Heart left ventricle (tissue), 13 donors: ENCODE data around the gene GAPDH.

Experiments
- CTCF ChIP-seq, 12 donors: fragments of 200-600 bp; sonication (generic) in 4 of 12; IDR thresholded peaks; one replicate each; pipeline versions ENCODE4 v1.5.0 to v1.8.0; 2018 to 2022; ENCODE audit warnings: antibody characterized with exemption in 12 of 12, mild to moderate bottlenecking in 5 of 12
- POLR2A ChIP-seq, 2 donors: fragments of 450-650 bp; IDR thresholded peaks; one replicate each; pipeline ENCODE4 v1.6.1; 2017; ENCODE audit warnings: antibody characterized with exemption in 2 of 2, mild to moderate bottlenecking in 2 of 2, moderate library complexity in 2 of 2
- donor health status: ischemic (EF 13 %, LVEDD 7.1; RV severe dilation, severe dysfunction).
- donor health status: DM: no; HTN: yes; CAD: no.
- donor health status: DM: no; HTN: no; CAD: no.
- donor health status: ischemic (EF 25% LVEDD 6.9; RV normal size, moderate dysfunction).
- donor health status: ischemic (EF 25% LVEDD 5.7; RV mildly dilated, moderate dysfunction).
- donor health status: ischemic (EF 35%, LVEDD 5.7; RV mildly dilated, moderate dysfunction).
- donor health status: nonischemic (EF 11% LVEDD 7.7; RV severe dilation, severe dysfunction).
- donor health status: DM: yes; HTN: yes; CAD: no.
- donor health status: PGD.
- donor health status: ischemic (EF 29% LVEDD 5.4; RV normal size, mild dysfunction).
- donor health status: nonischemic (EF 23%, LVEDD 6.1; RV moderate dilation, normal function).

GRCh38 chr12:6535960-6536847 is 1.9 kb downstream of the GAPDH start:
- TF ChIP-seq CTCF (IDR thresholded peaks at IDR 0.05): no peak
- TF ChIP-seq POLR2A (IDR thresholded peaks at IDR 0.05): no peak
